Activated CD4-positive, alpha-beta T cell treated with anti-CD3 and anti-CD28 coated beads for 36 hours (primary cell): ENCODE data around the gene ARHGEF28. TPM values are rescaled to one million over a fixed set of nuclear protein-coding genes. Genes with fewer than 3 reads are reported as not detected.

Source experiments
- ATAC-seq: fragments of 200-7000 bp; cut with Tn5 transposase; one replicate; pipeline ENCODE4 v1.10.0; 2021; ENCODE audit warnings: mild to moderate bottlenecking, moderate library complexity
- CTCF ChIA-PET: fragments of 350-600 bp; sonication (Branson Sonifier 250); formaldehyde crosslinking; loops from one replicate; lab custom pipeline; 2021; ENCODE audit warnings: antibody characterized with exemption; lab: Charles Lee
- POLR2A ChIA-PET: fragments of 350-600 bp; sonication (Branson Sonifier 250); formaldehyde crosslinking; loops from one replicate; lab custom pipeline; 2021; ENCODE audit warnings: antibody characterized with exemption, inconsistent platforms; lab: Charles Lee
- DNase-seq: peaks from one replicate; pipeline ENCODE4 v3.0.0-alpha.2; 2020
- H3K27ac Mint-ChIP-seq: one replicate; pipeline ENCODE4 v1.8.0; 2021; ENCODE audit warnings: mixed read lengths
- H3K27me3 Mint-ChIP-seq: one replicate; pipeline ENCODE4 v1.8.0; 2021; ENCODE audit warnings: mixed read lengths
- H3K36me3 Mint-ChIP-seq: one replicate; pipeline ENCODE4 v1.8.0; 2021; ENCODE audit warnings: low read depth, mixed read lengths
- H3K4me1 Mint-ChIP-seq: one replicate; pipeline ENCODE4 v1.8.0; 2021; ENCODE audit warnings: mixed read lengths
- H3K4me3 Mint-ChIP-seq: one replicate; pipeline ENCODE4 v1.8.0; 2021; ENCODE audit warnings: mild to moderate bottlenecking, moderate library complexity, mixed read lengths
- H3K9me3 Mint-ChIP-seq: one replicate; pipeline ENCODE4 v1.8.0; 2021; ENCODE audit warnings: low read depth, mixed read lengths
- intact Hi-C, 2 experiments: fragments of 100-400 bp; cut with DNase I in 1 of 2; cut with micrococcal nuclease in 1 of 2; formaldehyde crosslinking; loops; one replicate each; pipeline versions ENCODE4 v1.14.2 to v1.15.1; 2022 to 2024; cut with DNase I, micrococcal nuclease
- total RNA-seq, 2 experiments: library from RNA; stranded (reverse); gene quantifications; one replicate each; pipeline ENCODE4 v1.2.3, GENCODE V29; 2021

The ARHGEF28 gene, protein sequence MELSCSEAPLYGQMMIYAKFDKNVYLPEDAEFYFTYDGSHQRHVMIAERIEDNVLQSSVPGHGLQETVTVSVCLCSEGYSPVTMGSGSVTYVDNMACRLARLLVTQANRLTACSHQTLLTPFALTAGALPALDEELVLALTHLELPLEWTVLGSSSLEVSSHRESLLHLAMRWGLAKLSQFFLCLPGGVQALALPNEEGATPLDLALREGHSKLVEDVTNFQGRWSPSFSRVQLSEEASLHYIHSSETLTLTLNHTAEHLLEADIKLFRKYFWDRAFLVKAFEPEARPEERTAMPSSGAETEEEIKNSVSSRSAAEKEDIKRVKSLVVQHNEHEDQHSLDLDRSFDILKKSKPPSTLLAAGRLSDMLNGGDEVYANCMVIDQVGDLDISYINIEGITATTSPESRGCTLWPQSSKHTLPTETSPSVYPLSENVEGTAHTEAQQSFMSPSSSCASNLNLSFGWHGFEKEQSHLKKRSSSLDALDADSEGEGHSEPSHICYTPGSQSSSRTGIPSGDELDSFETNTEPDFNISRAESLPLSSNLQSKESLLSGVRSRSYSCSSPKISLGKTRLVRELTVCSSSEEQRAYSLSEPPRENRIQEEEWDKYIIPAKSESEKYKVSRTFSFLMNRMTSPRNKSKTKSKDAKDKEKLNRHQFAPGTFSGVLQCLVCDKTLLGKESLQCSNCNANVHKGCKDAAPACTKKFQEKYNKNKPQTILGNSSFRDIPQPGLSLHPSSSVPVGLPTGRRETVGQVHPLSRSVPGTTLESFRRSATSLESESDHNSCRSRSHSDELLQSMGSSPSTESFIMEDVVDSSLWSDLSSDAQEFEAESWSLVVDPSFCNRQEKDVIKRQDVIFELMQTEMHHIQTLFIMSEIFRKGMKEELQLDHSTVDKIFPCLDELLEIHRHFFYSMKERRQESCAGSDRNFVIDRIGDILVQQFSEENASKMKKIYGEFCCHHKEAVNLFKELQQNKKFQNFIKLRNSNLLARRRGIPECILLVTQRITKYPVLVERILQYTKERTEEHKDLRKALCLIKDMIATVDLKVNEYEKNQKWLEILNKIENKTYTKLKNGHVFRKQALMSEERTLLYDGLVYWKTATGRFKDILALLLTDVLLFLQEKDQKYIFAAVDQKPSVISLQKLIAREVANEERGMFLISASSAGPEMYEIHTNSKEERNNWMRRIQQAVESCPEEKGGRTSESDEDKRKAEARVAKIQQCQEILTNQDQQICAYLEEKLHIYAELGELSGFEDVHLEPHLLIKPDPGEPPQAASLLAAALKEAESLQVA (N-terminal part only)
- total RNA-seq = under 1 TPM; 0.02 to 0.18 TPM

DNA sequence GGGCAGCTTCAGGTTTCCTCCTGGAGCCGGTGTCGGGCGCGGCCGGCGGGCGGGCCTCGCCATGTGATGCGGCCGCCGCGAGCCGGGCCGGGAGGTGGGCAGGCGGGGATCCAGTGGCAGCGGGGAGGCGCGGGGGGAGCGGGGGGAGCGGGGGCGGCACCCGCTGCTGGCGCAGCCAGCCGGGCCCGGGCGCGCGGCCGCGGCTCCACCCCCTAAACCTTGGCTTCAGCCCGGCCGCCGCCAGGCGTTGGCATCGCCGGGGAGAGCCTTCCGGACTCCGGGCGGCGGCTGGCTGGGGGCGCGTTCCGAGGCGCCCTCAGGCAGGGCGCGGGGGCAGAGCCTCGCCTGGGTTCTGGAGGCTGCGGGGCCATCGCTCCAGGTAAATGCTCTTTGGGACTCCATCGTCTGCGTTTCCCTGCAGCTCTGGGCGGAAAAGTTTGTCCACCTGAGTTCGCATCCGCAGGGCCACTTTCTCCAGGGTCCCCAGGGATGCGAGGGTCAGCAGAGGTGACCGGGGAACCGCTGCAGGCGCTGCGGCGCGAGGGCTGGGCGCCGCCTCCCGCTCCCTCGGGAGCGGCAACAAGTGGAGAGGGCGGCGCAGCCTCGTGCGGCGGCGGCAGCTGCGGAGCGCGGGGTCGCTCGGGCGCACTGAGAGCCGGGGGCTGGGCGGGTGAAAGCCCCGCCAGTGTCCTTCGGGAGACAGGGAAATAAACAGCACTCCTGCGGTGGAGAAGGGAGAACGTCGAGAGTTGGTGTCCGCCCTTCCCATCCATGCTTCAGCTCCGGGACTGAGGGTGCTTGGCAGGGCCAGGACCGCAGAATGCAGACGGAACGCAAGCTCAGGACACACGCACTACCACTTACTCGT, at the start of gene ARHGEF28:
TSS of gene ARHGEF28 (plus strand) at position 253 of the 868 bp plus-strand sequence. CDS start 58,656 bp downstream, outside the sequence.
- H3K27ac Mint-ChIP-seq = no peak within 1 kb of the TSS
- POLR2A ChIA-PET = no interaction called here
- peak within 1 kb of the TSS; percentile 28 for H3K4me3 Mint-ChIP-seq

GRCh38 chr5:73582285-73583145, 43.5 kb upstream of the ARHGEF28 start:
- Mint-ChIP-seq H3K36me3 (peaks cover 29% of the 10 kb centered on the region), H3K4me1 (no peaks in the 10 kb centered on the region), H3K4me3 (no peak overlapping the region), H3K27me3 (no peaks in the 10 kb centered on the region), H3K9me3 (no peaks in the 10 kb centered on the region), H3K27ac (no peak overlapping the region)
- ChIA-PET CTCF (interaction anchor here (1.3 to 2.2 kb wide), 2 partner anchors 8 to 10 kb away, joined by 3 to 10 read pairs; no protein-coding TSS in a partner anchor), POLR2A (no interaction called here)
- DNase-seq = no peak
- no peak for ATAC-seq
- intact Hi-C loops = no loop called here

More for the DNA sequence above, at the start of gene ARHGEF28:
- Mint-ChIP-seq H3K9me3 (no peaks in the 10 kb centered on the region), H3K4me1 (no peaks in the 10 kb centered on the region), H3K27me3 (peaks cover 43% of the 10 kb centered on the region), H3K36me3 (no peaks in the 10 kb centered on the region)
- intact Hi-C loops = no loop called here
- ATAC-seq (peak; percentile 58), DNase-seq (peak; percentile 45)
- CTCF ChIA-PET = interaction anchor here (0.5 to 0.7 kb wide), 2 partner anchors 11 to 46 kb away, joined by 3 read pairs; no protein-coding TSS in a partner anchor

DNA sequence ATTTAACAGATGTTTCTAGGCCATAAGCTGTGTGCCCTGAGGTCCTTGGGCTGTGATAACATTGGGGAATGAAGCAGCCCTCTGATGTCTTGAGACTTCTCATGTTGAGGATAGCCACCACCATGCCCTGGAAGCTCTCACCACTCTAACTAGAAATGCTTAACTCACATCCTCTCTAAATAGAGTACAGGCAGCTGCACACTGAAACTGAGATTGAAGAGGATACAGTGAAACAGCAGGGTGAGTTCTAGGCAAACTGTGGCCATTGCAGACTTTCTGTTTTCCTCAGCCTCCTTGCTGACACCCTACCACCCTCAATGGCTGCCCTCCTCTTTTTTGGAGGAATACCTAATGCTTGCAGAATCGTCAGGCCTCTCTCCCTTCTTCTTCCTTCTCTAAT, 38.1 kb upstream of the ARHGEF28 start:
- no peaks in the 10 kb centered on the region for H3K36me3 Mint-ChIP-seq
- H3K9me3 Mint-ChIP-seq = no peaks in the 10 kb centered on the region
- no peaks in the 10 kb centered on the region for H3K27me3 Mint-ChIP-seq
- no peak for ATAC-seq
- POLR2A ChIA-PET = no interaction called here
- DNase-seq = no peak
- CTCF ChIA-PET = interaction anchor here (1.1 to 9.6 kb wide), 2 partner anchors 38 to 206 kb away, joined by 3 to 152 read pairs; no protein-coding TSS in a partner anchor
- no peak overlapping the region for H3K4me3 Mint-ChIP-seq
- intact Hi-C loops = no loop called here
- no peak overlapping the region for H3K27ac Mint-ChIP-seq
- no peaks in the 10 kb centered on the region for H3K4me1 Mint-ChIP-seq

DNA sequence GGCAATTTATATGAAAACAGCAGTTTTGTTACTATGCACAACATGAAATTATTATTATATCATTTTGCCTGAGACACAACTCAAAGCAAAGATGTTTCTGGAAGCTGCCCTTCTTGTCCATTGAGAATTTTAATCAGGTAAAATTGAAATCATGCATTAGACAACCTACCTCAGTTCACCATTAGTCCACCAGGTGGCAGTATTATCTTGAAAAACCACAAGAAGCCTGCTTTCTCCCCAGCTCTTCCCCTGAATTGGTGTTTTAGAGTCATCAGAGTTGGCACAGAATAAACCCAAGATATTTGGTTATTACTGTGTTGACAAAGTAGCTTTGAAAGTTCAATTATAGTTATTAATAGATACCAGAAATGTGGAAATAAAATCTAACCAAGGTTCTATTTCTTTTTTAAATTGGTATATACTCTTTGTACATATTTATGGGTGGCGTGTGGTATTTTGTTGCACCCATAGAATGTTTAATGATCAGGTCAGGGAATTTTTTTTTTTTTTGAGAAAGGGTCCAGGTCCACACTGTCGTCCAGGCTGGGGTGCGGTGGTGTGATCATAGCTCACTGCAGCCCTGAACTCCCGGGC, 34.8 kb upstream of the ARHGEF28 start:
- no peaks in the 10 kb centered on the region for H3K36me3 Mint-ChIP-seq
- no peak overlapping the region for H3K27ac Mint-ChIP-seq
- H3K4me1 Mint-ChIP-seq = no peaks in the 10 kb centered on the region
- POLR2A ChIA-PET = interaction anchor here (0.8 kb wide), 1 partner anchor 101 kb away, joined by 11 read pairs; no protein-coding TSS in a partner anchor
- no peaks in the 10 kb centered on the region for H3K9me3 Mint-ChIP-seq
- intact Hi-C loops = loop anchor here (1.0 to 5.0 kb wide), 4 partner anchors 101 to 1057 kb away; no protein-coding TSS in a partner anchor
- DNase-seq (peak; percentile 44), ATAC-seq (peak; percentile 63)
- no peak overlapping the region for H3K4me3 Mint-ChIP-seq
- H3K27me3 Mint-ChIP-seq = no peaks in the 10 kb centered on the region
- CTCF ChIA-PET = interaction anchor here (0.7 to 9.6 kb wide), 38 partner anchors 10 to 1058 kb away, joined by 3 to 152 read pairs (median 4); no protein-coding TSS in a partner anchor

DNA sequence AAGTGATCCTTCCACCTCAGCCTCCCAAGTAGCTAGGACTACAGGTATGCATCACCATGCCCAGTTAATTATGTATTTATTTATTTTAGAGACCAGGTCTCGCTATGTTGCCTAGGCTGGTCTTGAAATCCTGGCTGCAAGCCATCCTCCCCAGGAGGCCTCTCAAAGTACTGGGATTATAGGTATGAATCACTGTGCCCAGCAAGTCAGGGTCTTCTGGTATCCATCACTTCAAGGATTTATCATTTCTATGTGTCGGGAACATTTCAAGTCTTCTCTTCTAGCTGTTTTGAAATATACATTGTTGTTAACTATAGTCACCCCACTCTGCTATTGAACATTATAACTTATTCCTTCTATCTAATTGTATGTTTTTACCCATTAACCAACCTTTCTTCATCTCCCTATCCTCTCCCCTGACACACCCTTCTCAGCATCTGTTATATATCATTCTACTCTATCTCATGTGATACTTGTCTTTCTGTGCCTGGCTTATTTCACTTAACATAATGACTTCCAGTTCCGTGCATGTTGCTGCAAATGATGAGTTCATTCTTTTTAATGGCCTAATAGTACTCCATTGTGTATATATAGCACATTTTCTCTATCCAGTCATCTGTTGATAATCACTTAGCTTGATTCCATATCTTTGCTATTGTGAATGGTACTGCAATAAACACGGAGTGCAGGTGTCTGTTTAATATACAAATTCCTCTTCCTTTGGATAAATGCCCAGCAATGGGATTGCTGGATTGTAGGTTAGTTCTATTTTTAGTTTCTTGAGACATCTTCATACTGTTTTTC, 34.1 kb upstream of the ARHGEF28 start:
- Mint-ChIP-seq H3K4me3 (no peak overlapping the region), H3K27ac (no peak overlapping the region), H3K4me1 (no peaks in the 10 kb centered on the region), H3K27me3 (no peaks in the 10 kb centered on the region), H3K9me3 (no peaks in the 10 kb centered on the region), H3K36me3 (no peaks in the 10 kb centered on the region)
- ATAC-seq = no peak
- DNase-seq = no peak
- ChIA-PET CTCF (interaction anchor here (0.7 to 9.6 kb wide), 29 partner anchors 10 to 1058 kb away, joined by 3 to 152 read pairs (median 4); no protein-coding TSS in a partner anchor), POLR2A (no interaction called here)
- intact Hi-C loops = loop anchor here (1.0 to 5.0 kb wide), 4 partner anchors 100 to 1056 kb away; no protein-coding TSS in a partner anchor

GRCh38 chr5:73592551-73592950, 33.4 kb upstream of the ARHGEF28 start:
- Mint-ChIP-seq H3K9me3 (no peaks in the 10 kb centered on the region), H3K36me3 (no peaks in the 10 kb centered on the region), H3K4me1 (no peaks in the 10 kb centered on the region), H3K27me3 (no peaks in the 10 kb centered on the region), H3K27ac (no peak overlapping the region), H3K4me3 (no peak overlapping the region)
- ChIA-PET CTCF (interaction anchor here (0.6 to 9.6 kb wide), 5 partner anchors 10 to 709 kb away, joined by 3 to 152 read pairs (median 4); no protein-coding TSS in a partner anchor), POLR2A (no interaction called here)
- no peak for DNase-seq
- intact Hi-C loops = loop anchor here in 1 of 2 experiments (5.0 kb wide), 1 partner anchor 100 kb away; no protein-coding TSS in a partner anchor
- no peak for ATAC-seq

DNA sequence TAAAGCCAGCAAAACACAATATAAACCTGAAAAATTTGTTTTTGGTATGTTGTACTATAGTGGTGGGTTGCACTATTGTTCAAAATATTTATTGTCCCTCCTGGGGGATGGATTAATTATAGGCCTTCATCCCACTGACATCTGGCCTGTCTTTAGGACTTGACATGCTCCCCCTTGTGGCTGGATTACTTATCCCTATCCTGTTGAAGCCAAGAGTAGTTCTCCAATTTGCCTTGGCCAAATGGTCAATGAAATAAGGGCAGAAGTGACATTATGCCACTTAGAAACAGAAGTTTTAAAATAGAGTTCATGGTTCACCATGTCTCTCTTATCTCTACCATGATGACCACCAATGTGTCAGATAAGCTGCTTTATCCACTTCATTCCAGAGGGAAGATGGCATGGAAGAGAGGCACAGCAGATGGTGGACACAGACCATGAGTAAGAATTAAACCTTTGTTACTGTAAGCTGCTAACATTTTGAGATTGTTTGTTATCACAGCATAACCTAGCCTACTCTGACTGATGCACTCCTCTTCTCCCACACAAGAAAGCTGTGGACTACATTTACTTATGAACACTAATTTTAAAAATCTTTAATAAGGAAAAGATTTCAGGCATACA, 29.2 kb upstream of the ARHGEF28 start:
- H3K27ac Mint-ChIP-seq = no peak overlapping the region
- DNase-seq = peak; percentile 16
- no peak overlapping the region for H3K4me3 Mint-ChIP-seq
- peaks cover 2% of the 10 kb centered on the region for H3K9me3 Mint-ChIP-seq
- POLR2A ChIA-PET = no interaction called here
- H3K36me3 Mint-ChIP-seq = no peaks in the 10 kb centered on the region
- H3K4me1 Mint-ChIP-seq = no peaks in the 10 kb centered on the region
- CTCF ChIA-PET = interaction anchor here (0.6 to 2.6 kb wide), 18 partner anchors 8 to 439 kb away, joined by 3 to 27 read pairs (median 4); no protein-coding TSS in a partner anchor
- no peak for ATAC-seq
- H3K27me3 Mint-ChIP-seq = peaks cover 2% of the 10 kb centered on the region
- intact Hi-C loops = no loop called here

- Mint-ChIP-seq H3K4me3 (no peak overlapping the region), H3K27me3 (peaks cover 2% of the 10 kb centered on the region), H3K36me3 (no peaks in the 10 kb centered on the region), H3K27ac (no peak overlapping the region), H3K9me3 (peaks cover 3% of the 10 kb centered on the region), H3K4me1 (no peaks in the 10 kb centered on the region)
- CTCF ChIA-PET = interaction anchor here (0.6 to 2.6 kb wide), 3 partner anchors 10 to 194 kb away, joined by 3 to 5 read pairs (median 4); no protein-coding TSS in a partner anchor
- ATAC-seq (no peak), DNase-seq (no peak)
- POLR2A ChIA-PET = interaction anchor here (0.7 kb wide), 1 partner anchor 1000 kb away, joined by 3 read pairs; no protein-coding TSS in a partner anchor
- intact Hi-C loops = no loop called here
These were observed 26.6 kb upstream of the ARHGEF28 start for GRCh38 chr5:73599380-73599779.
